Astrocyte (in vitro differentiated cells and primary cell): Measurements from ENCODE around the gene FCN3. TPM values are rescaled to one million over a fixed set of nuclear protein-coding genes. Genes with fewer than 3 reads are reported as not detected.

Source experiments
- DNase-seq: peaks from one replicate; pipeline ENCODE4 v3.0.0-alpha.2; 2010; ENCODE audit warnings: low read depth
- FAIRE-seq: peaks from 2 replicates; lab custom pipeline; 2011; peaks lifted over from hg19 to GRCh38; lab: Jason Lieb, UNC
- H2AFZ ChIP-seq: 2 replicates; pipeline ENCODE4 v1.6.0; 2012; ENCODE audit warnings: low read depth, low read length, inconsistent platforms
- H3K27ac ChIP-seq: 2 replicates; pipeline ENCODE4 v1.5.1; 2011; ENCODE audit warnings: low read depth, low read length, inconsistent platforms
- H3K27me3 ChIP-seq: 2 replicates; pipeline ENCODE4 v1.6.0; 2011; ENCODE audit warnings: low read length, inconsistent platforms; ENCODE audit not compliant: insufficient read depth
- H3K36me3 ChIP-seq: 2 replicates; pipeline ENCODE4 v1.5.1; 2011; ENCODE audit warnings: low read length, inconsistent platforms; ENCODE audit not compliant: insufficient read depth
- H3K4me1 ChIP-seq: 2 replicates; pipeline ENCODE4 v1.5.1; 2011; ENCODE audit warnings: low read length, inconsistent platforms; ENCODE audit not compliant: insufficient read depth
- H3K4me2 ChIP-seq: 2 replicates; pipeline ENCODE4 v1.6.0; 2012; ENCODE audit warnings: low read length, inconsistent platforms
- H3K4me3 ChIP-seq: 2 replicates; pipeline ENCODE4 v1.5.1; 2011; ENCODE audit warnings: low read depth, mild to moderate bottlenecking, low read length, inconsistent platforms; ENCODE audit not compliant: insufficient read depth
- H3K79me2 ChIP-seq: 2 replicates; pipeline ENCODE4 v1.6.0; 2012; ENCODE audit warnings: mild to moderate bottlenecking, low read length, inconsistent platforms; ENCODE audit not compliant: insufficient read depth
- H3K9ac ChIP-seq: 2 replicates; pipeline ENCODE4 v1.6.0; 2012; ENCODE audit warnings: mild to moderate bottlenecking, low read length, inconsistent platforms
- H3K9me3 ChIP-seq: 2 replicates; pipeline ENCODE4 v1.5.1; 2012; ENCODE audit warnings: low read depth, mild to moderate bottlenecking, low read length, inconsistent platforms; ENCODE audit not compliant: insufficient read depth
- H4K20me1 ChIP-seq: 2 replicates; pipeline ENCODE4 v1.6.0; 2012; ENCODE audit warnings: low read length, inconsistent platforms; ENCODE audit not compliant: insufficient read depth
- H3K27ac Mint-ChIP-seq: one replicate; pipeline ENCODE4 v1.8.0; 2021; ENCODE audit warnings: mild to moderate bottlenecking, mixed read lengths; ENCODE audit not compliant: unreplicated experiment
- H3K27me3 Mint-ChIP-seq: one replicate; pipeline ENCODE4 v1.8.0; 2021; ENCODE audit warnings: low read depth, mixed read lengths; ENCODE audit not compliant: unreplicated experiment
- H3K36me3 Mint-ChIP-seq: one replicate; pipeline ENCODE4 v1.8.0; 2021; ENCODE audit warnings: low read depth, mixed read lengths; ENCODE audit not compliant: unreplicated experiment
- H3K4me1 Mint-ChIP-seq: one replicate; pipeline ENCODE4 v1.8.0; 2021; ENCODE audit warnings: low read depth, mixed read lengths; ENCODE audit not compliant: unreplicated experiment
- H3K4me3 Mint-ChIP-seq: one replicate; pipeline ENCODE4 v1.8.0; 2021; ENCODE audit warnings: mild to moderate bottlenecking, moderate library complexity, mixed read lengths; ENCODE audit not compliant: unreplicated experiment
- H3K9me3 Mint-ChIP-seq: one replicate; pipeline ENCODE4 v1.8.0; 2021; ENCODE audit warnings: mild to moderate bottlenecking, mixed read lengths; ENCODE audit not compliant: unreplicated experiment
- EZH2 ChIP-seq: IDR thresholded peaks from 2 replicates; pipeline ENCODE4 v1.6.1; 2012; ENCODE audit warnings: mild to moderate bottlenecking, low read length, inconsistent platforms; ENCODE audit not compliant: insufficient read depth
- total RNA-seq: library from RNA; stranded (reverse); gene quantifications from 2 replicates; pipeline ENCODE4 v1.2.1, GENCODE V29; 2021
- TF ChIP-seq, protein P1 (sequence below): IDR thresholded peaks from 2 replicates; pipeline ENCODE4 v1.5.1; 2011; ENCODE audit warnings: low read depth, mild to moderate bottlenecking, inconsistent platforms, low read length, moderate library complexity; ENCODE audit not compliant: insufficient read depth

FCN3 gene
- total RNA-seq, 1 donor from 2014 or later = not detected

DNA sequence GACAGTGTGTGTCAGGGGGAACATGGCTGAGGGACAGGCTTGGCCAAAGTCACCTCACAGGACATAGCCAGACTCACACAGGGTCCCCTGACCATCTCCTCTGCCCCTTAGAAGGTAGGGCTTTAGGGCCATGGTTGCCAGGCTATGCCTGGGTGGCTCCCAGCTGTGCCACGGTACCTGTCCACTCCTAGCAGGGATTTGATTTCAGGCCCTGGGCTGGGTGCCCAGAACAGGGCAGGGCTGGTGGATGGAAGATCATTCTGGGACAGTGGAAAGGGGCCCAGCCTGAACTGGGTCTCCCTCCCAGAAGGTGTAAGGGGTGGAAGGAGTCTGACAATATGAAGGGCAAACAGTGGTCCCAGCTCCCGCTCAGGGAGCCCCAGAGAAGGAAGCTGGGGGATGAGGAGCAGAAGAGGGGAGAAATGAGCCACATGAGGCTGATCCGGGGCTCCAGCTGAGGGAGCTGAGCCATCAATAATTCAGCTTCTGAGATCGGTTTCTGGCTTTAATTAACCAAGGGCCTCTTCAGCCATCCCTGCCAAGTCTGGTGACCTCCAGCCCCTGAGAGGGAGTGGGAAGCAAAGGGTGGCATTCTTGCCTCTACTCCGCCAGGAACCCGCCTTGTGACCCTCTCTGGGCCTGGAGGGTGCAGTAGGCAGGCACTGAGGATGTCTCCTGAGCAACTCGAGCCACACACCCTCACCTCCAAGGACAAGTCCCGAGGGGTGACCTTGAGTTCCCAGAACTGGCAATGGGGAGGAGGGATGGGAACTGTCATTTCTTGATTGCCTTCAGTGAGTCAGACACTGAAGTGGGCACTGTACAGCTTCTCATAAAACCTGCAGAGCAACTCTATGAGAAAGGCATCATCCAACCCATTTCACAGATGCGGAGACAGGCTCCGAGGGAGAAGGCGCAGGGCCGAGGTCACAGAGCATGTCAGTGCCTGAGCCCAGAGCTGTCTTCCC is 6.4 kb upstream of the FCN3 start:
- Histone ChIP-seq H3K4me3 (no peak overlapping the region), H3K27ac (no peak overlapping the region), H3K4me2 (no peak overlapping the region), H3K79me2 (no peaks in the 10 kb centered on the region), H4K20me1 (no peaks in the 10 kb centered on the region), H3K27me3 (no peaks in the 10 kb centered on the region), H3K36me3 (no peaks in the 10 kb centered on the region), H3K9ac (no peak overlapping the region), H2AFZ (no peak overlapping the region), H3K9me3 (no peaks in the 10 kb centered on the region), H3K4me1 (no peaks in the 10 kb centered on the region)
- Mint-ChIP-seq H3K27me3 (peaks cover 36% of the 10 kb centered on the region), H3K36me3 (no peaks in the 10 kb centered on the region), H3K4me1 (no peaks in the 10 kb centered on the region), H3K4me3 (no peak overlapping the region), H3K27ac (no peak overlapping the region), H3K9me3 (no peaks in the 10 kb centered on the region)
- TF ChIP-seq, protein P1, sequence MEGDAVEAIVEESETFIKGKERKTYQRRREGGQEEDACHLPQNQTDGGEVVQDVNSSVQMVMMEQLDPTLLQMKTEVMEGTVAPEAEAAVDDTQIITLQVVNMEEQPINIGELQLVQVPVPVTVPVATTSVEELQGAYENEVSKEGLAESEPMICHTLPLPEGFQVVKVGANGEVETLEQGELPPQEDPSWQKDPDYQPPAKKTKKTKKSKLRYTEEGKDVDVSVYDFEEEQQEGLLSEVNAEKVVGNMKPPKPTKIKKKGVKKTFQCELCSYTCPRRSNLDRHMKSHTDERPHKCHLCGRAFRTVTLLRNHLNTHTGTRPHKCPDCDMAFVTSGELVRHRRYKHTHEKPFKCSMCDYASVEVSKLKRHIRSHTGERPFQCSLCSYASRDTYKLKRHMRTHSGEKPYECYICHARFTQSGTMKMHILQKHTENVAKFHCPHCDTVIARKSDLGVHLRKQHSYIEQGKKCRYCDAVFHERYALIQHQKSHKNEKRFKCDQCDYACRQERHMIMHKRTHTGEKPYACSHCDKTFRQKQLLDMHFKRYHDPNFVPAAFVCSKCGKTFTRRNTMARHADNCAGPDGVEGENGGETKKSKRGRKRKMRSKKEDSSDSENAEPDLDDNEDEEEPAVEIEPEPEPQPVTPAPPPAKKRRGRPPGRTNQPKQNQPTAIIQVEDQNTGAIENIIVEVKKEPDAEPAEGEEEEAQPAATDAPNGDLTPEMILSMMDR = no peak
- TF ChIP-seq EZH2 = no peak
- DNase-seq (no peak), FAIRE-seq (no peak)

DNA sequence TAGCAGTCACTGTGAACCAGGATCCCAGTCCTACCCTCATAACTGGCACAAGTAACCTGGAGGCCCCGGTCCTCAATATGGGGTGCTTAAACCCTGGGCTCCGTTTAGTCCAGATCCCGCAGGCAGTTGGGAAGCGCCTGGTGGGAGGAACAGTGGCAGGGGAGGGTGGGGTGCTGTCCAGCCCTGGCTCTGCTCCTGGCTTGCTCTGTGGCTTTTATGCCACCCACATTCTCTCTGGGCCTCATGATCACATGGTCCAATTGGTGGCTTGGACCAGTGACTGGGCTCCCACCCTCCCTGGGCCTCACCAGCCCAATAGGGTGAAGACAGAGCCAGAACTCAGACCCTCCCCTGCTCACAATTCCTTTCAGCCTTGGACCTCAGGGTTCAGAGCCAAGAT is 5.6 kb upstream of the FCN3 start:
- no peaks in the 10 kb centered on the region for H4K20me1 ChIP-seq
- H3K4me3 Mint-ChIP-seq = no peak overlapping the region
- no peaks in the 10 kb centered on the region for H3K9me3 Mint-ChIP-seq
- no peak overlapping the region for H2AFZ ChIP-seq
- no peaks in the 10 kb centered on the region for H3K27me3 ChIP-seq
- peaks cover 36% of the 10 kb centered on the region for H3K27me3 Mint-ChIP-seq
- H3K79me2 ChIP-seq = no peaks in the 10 kb centered on the region
- no peak overlapping the region for H3K4me3 ChIP-seq
- H3K9me3 ChIP-seq = no peaks in the 10 kb centered on the region
- no peaks in the 10 kb centered on the region for H3K36me3 Mint-ChIP-seq
- TF ChIP-seq, protein P1 = no peak
- no peak for TF ChIP-seq EZH2
- no peaks in the 10 kb centered on the region for H3K36me3 ChIP-seq
- no peaks in the 10 kb centered on the region for H3K4me1 ChIP-seq
- H3K27ac ChIP-seq = no peak overlapping the region
- no peak overlapping the region for H3K27ac Mint-ChIP-seq
- H3K4me1 Mint-ChIP-seq = no peaks in the 10 kb centered on the region
- no peak for DNase-seq
- no peak overlapping the region for H3K9ac ChIP-seq
- no peak overlapping the region for H3K4me2 ChIP-seq
- FAIRE-seq = no peak

GRCh38 chr1:27379564-27380122 is 5.0 kb upstream of the FCN3 start:
- no peak overlapping the region for H2AFZ ChIP-seq
- H3K4me3 Mint-ChIP-seq = no peak overlapping the region
- no peak for FAIRE-seq
- no peaks in the 10 kb centered on the region for H3K27me3 ChIP-seq
- H3K9me3 Mint-ChIP-seq = no peaks in the 10 kb centered on the region
- H3K9me3 ChIP-seq = no peaks in the 10 kb centered on the region
- H3K36me3 Mint-ChIP-seq = no peaks in the 10 kb centered on the region
- H3K36me3 ChIP-seq = no peaks in the 10 kb centered on the region
- no peaks in the 10 kb centered on the region for H4K20me1 ChIP-seq
- TF ChIP-seq EZH2 = no peak
- TF ChIP-seq, protein P1 = no peak
- H3K4me2 ChIP-seq = no peak overlapping the region
- H3K4me1 ChIP-seq = no peaks in the 10 kb centered on the region
- H3K79me2 ChIP-seq = no peaks in the 10 kb centered on the region
- no peak overlapping the region for H3K4me3 ChIP-seq
- H3K27me3 Mint-ChIP-seq = peaks cover 36% of the 10 kb centered on the region
- no peak for DNase-seq
- no peak overlapping the region for H3K27ac Mint-ChIP-seq
- H3K9ac ChIP-seq = no peak overlapping the region
- no peak overlapping the region for H3K27ac ChIP-seq
- no peaks in the 10 kb centered on the region for H3K4me1 Mint-ChIP-seq
